Measurements from ENCODE around the gene VIT.
"Not testable (repeated sequence)": the region's sequence is repeated elsewhere in the genome, so short reads cannot be mapped to it uniquely, and the experiment has no call there.

Gene VIT

DNA sequence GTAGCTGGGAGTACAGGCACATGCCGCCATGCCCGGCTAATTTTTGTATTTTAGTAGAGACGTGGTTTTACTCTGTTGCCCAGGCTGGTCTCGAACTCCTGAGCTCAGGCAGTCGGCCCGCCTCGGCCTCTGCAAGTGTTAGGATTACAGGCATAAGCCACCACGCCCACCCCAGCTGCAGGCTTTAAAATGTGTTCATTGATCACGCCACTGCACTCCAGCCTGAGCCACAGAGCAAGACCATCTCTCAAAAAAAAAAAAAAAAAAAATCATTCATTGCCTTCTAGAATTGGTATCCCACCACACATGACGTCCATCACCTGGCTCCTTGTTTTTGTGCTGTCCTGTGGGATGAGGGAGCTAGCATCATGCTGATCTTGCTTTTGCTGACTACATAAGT is 127.4 kb downstream of the VIT start:
- DNase-seq (ENCODE audit: low spot score): no peak
- in situ Hi-C loops (cut with MboI; ENCODE audit: low sequenced_read_pairs, unreplicated experiment): no loop called here
- TF ChIP-seq, protein P1, sequence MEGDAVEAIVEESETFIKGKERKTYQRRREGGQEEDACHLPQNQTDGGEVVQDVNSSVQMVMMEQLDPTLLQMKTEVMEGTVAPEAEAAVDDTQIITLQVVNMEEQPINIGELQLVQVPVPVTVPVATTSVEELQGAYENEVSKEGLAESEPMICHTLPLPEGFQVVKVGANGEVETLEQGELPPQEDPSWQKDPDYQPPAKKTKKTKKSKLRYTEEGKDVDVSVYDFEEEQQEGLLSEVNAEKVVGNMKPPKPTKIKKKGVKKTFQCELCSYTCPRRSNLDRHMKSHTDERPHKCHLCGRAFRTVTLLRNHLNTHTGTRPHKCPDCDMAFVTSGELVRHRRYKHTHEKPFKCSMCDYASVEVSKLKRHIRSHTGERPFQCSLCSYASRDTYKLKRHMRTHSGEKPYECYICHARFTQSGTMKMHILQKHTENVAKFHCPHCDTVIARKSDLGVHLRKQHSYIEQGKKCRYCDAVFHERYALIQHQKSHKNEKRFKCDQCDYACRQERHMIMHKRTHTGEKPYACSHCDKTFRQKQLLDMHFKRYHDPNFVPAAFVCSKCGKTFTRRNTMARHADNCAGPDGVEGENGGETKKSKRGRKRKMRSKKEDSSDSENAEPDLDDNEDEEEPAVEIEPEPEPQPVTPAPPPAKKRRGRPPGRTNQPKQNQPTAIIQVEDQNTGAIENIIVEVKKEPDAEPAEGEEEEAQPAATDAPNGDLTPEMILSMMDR (IDR thresholded peaks at IDR 0.05; ENCODE audit: borderline replicate concordance, control extremely low read depth, extremely low read depth, insufficient read depth, missing control alignments): no peak

DNA sequence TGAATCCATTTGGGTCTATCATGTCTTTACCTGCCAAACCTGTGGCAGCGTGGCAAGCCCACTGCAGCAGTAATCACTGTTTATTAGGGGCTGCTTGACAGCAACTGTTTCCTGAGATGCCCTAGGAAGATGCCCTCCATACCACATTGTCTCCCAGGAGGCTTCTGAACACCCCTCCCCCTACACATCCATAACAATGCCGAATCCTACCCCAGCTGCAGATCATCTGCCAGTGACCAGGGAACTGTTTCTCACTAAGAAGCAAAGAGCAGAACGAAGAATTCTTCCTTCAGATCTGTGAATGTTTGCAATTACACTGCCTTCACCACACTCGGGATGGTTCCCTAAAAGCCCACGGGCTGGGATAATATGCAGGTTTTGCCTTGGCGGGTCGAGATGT is 127.8 kb downstream of the VIT start:
- in situ Hi-C loops (cut with MboI; ENCODE audit: low sequenced_read_pairs, unreplicated experiment): no loop called here
- TF ChIP-seq, protein P1 (IDR thresholded peaks at IDR 0.05; ENCODE audit: borderline replicate concordance, control extremely low read depth, extremely low read depth, insufficient read depth, missing control alignments): no peak
- DNase-seq (ENCODE audit: low spot score): no peak

DNA sequence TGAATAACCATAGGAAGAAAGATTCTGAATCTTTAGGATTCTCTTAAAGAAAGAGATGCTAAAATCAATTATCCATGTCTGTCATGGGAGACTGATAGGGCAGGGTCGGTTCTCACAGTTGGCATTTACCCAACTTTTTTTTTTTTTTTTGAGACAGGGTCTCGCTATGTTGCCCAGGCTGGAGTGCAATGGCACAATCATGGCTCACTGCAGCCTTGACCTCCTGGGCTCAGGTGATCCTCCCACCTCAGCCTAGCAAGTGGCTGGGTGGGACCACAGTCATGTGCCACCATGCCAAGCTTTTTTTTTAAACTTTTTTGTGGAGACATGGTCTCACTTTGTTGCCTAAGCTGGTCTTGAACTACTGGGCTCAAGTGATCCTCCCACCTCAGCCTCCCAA is 128.2 kb downstream of the VIT start:
- DNase-seq (ENCODE audit: low spot score); in situ Hi-C loops (cut with MboI; ENCODE audit: low sequenced_read_pairs, unreplicated experiment): not testable (repeated sequence)

DNA sequence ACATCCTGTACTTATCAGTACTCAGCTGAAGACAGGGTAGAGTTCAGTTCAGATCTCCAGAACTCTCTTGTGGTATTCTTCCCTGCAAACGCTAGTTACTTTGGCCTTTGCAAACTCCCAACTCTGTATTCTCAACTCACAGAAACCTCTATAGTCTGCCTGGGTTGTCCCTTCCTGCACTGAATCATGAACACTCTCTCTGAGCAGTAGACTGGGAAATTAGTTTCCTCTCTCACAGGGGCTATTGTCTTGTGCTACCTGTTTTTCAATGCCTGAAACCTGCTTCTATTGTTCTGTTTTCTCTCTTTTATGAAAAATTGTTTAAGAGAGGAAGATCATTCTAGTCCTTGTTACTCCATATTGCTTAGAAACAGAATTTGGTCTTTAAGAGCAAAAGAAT is 134.7 kb downstream of the VIT start:
- TF ChIP-seq, protein P1 (IDR thresholded peaks at IDR 0.05; ENCODE audit: borderline replicate concordance, control extremely low read depth, extremely low read depth, insufficient read depth, missing control alignments): no peak
- in situ Hi-C loops (cut with MboI; ENCODE audit: low sequenced_read_pairs, unreplicated experiment): no loop called here

DNA sequence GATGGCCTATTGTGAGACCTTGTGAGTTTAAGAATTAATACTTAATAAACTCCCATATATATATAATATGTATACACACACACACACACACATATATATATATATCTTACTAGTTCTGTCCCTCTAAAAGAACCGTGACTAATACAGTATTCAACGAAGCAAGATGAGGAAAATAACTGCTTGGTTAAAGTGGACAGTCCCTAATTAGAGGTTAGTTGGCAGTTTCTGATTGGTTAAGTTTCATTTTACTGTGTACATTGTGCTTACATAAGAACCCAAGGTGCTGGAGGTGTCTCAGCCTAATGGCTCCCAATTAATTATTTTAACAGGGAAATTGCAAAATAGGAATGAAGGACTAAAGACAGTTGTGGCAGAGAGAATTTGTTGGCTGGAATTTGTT is 137.7 kb downstream of the VIT start:
- TF ChIP-seq, protein P1 (IDR thresholded peaks at IDR 0.05; ENCODE audit: borderline replicate concordance, control extremely low read depth, extremely low read depth, insufficient read depth, missing control alignments): no peak
- DNase-seq (ENCODE audit: low spot score): no peak
- in situ Hi-C loops (cut with MboI; ENCODE audit: low sequenced_read_pairs, unreplicated experiment): no loop called here

More for the DNA sequence above, 134.7 kb downstream of the VIT start:
- no peak for DNase-seq (ENCODE audit: low spot score)

DNA sequence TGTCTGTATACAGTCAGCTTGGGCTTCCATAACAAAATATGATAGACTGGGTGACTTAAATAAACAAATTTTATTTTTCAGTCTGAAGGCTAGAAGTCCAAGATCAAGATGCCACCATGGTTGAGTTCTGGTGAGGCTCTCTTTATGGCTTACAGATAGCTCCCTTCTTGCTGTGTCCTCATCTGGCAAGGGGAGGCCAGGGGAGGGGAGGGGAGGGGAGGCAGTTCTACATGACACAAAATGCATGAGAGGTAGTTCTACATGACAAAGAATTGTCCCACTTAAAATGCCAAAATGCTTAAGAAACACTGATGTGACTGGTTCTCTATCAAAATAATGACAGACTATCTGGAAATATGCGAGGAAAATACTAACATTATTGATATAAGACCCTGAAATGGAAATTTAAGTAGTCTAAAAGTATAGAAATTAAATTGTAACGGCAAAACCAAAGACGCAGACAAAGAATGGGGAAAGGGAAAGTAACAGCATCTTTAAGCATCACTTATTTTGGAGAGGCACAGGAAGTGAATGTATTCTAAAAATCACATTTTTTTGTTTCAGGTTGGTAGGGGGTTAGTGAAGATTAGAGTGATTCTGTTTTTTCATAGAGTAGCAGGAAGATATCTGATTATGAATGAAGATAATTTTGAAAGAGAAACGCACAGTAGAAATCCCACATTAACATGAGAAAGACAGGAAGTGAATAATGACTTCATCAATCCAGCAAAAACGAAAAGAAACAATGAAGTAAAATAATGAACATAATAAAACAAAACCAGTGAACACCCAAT is 138.4 kb downstream of the VIT start:
- no peak for DNase-seq (ENCODE audit: low spot score)
- TF ChIP-seq, protein P1 (IDR thresholded peaks at IDR 0.05; ENCODE audit: borderline replicate concordance, control extremely low read depth, extremely low read depth, insufficient read depth, missing control alignments): no peak

DNA sequence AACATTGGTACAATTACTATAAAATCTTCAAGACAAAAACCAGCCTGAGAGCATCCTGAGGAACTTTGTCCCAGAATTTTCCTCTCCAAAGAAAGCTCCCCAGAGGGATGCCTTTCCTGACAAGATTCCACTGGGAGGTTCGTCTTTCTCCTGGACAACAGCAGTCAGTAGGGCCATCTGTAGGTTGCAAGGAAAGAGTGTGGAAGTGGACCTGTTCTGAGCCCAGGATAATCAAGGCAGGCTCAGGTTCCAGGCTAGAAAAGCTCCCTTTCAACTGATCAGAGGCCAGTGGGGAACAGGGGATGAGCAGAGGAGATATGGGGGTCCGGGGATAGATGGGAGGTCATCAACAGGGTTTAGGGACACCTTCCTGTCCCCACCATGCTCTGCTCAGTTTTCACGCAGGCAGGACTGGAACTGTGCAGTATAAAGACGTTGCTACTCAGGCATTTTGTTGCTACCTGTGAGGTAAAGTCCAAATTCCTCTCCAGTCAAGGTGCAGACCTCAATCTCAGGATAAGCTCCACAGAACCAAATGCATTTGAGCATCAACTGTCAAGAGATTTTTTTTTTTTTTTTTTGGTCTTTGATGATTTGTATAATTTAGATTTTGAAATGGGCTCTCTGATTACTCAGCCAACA is 143.6 kb downstream of the VIT start:
- in situ Hi-C loops (cut with MboI; ENCODE audit: low sequenced_read_pairs, unreplicated experiment): no loop called here
- TF ChIP-seq, protein P1 (IDR thresholded peaks at IDR 0.05; ENCODE audit: borderline replicate concordance, control extremely low read depth, extremely low read depth, insufficient read depth, missing control alignments): no peak
- no peak for DNase-seq (ENCODE audit: low spot score)

More for the DNA sequence above, 138.4 kb downstream of the VIT start:
- in situ Hi-C loops (cut with MboI; ENCODE audit: low sequenced_read_pairs, unreplicated experiment): no loop called here

All from GM13976 (cell line).